Measurements from ENCODE around the gene IFT80.

Gene IFT80

DNA sequence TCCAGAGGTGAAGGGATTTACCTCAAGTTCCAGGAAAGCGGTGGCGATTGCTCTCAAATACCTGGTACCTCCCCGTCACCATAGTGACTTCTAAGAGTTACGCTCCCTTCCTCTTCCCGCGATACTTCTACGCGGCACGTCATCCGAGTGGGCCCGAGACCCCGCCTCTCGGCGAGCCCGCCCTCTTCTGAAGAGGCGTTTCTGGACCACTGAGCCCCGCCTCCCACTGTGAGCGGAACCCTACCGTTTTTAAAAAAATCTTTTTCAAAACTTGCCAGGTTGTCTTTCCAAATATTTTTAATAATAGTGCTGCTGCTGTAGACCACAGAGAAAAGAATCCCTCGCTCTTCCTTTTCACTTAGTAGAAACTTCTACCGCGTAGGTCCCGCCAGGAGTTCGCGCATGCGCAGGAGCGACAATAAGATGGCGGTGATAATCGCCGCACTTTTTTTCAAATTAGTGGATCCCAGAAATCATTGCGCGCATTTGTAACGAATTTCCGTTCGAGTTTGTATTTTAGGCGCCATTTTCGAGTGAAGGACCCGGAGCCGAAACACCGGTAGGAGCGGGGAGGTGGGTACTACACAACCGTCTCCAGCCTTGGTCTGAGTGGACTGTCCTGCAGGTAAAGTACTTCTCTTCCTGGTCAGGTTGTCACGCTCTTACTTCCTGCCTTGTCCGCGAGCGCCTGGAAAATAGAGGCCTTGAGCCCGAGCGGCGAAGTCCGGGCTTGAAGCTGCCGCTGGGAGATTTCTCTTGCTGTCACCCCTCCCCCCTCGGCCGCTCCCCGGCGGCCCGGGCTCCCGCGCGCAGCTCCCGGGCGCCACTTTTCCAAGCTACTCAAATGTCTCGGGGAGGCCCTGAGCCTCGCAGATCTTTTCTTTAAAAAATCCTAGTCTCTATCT is at the start of gene IFT80, which contains the start of gene SMC4:
TSS of gene IFT80 (minus strand) at position 101 of the 905 bp plus-strand sequence. CDS start 14,625 bp downstream, outside the sequence.
TSS of gene SMC4 (plus strand) at position 526 of the 905 bp plus-strand sequence. CDS start 1,177 bp downstream, outside the sequence.
- peak; percentile 97 for DNase-seq

DNA sequence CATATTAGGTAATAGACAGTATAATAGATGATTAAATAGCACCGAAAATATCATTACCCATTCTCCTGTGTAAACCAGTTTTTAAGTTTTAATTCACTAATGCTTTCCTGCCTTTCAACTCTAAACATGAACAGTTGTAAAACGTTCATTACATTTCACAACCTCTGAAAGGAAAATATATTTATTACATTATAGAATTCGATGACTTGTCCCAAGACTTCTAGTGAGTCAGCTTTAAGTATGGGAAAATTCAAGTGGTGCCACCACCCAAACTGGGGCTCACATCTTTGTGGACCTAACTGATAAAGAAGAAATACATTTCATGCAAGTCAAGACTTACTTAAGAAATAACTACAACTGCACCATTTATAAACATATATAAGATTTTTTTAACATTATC is 48.5 kb upstream of the IFT80 start:
- DNase-seq: no peak

DNA sequence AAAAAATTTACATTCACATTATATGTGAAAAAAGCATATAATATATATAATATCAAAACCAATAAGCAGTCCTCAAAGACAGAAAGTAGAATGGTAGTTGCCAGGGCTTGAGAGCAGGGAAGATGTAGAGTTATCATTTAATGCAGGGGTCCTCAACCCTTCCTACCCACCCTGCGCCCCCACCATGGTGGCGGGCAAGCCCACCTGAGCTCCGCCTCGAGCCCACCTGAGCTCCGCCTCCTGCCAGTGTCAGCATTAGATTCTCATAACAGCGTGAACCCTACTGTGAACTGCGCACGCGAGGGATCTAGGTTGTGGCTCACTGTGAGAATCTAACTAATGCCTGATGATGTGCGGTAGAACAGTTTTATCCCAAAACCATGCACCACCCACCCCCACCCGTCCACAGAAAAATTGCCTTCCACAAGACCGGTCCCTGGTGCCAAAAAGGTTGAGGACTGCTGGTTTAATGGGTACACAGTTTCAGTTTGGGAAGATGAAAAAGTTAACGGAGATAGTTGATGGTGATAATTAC is 47.6 kb upstream of the IFT80 start:
- no peak for DNase-seq

DNA sequence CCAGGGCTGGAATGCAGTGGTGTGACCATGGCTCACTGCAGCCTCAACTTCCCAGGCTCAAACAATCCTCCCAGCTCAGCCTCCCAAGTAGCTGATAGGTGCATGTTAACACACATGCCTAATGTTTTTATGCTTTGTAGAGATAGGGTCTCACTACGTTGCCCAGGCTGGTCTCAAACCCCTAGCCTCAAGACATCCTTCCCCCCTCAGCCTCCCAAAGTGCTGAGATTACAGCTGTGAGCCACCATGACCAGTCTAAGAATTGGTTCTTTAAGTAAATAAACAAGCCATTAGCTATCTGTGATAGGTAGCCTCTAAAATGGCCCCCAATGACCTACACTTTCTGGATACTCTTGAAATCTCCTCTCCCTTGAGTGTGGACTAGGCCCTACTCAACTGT is 46.8 kb upstream of the IFT80 start:
- DNase-seq: no peak

DNA sequence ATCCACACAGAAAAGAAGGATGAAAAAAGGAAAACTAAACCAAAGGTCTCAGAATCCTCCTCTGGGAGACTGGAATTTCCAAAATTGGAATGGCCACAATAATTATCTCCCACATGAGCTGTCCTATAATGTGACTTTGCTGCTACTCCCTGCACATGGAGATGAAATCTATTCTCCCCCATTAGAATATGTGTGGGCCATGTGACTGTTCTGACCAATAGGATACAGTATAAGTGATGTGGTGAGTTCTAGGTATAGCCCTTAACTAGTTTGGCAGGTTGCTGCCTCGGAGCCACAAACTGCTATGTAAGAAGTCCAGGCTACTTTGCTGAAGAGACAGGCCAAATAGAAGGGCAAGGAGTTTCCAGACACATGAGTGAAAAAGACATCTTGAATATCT is 45.4 kb upstream of the IFT80 start:
- peak; percentile 9 for DNase-seq

DNA sequence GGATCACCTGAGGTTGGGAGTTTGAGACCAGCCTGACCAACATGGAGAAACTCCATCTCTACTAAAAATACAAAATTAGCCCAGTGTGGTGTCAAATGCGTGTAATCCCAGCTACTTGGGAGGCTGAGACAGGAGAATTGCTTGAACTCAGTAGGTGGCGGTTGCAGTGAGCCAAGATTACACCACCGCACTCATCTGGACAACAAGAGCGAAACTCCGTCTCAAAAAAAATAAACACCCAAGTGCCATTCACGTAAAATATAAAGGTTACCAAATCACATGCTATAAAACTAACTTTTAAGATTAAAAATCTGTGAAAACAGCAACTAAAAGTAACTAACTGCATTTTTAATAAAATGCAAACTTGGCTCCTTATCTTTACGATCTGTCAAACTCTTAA is 41.7 kb upstream of the IFT80 start:
- no peak for DNase-seq

DNA sequence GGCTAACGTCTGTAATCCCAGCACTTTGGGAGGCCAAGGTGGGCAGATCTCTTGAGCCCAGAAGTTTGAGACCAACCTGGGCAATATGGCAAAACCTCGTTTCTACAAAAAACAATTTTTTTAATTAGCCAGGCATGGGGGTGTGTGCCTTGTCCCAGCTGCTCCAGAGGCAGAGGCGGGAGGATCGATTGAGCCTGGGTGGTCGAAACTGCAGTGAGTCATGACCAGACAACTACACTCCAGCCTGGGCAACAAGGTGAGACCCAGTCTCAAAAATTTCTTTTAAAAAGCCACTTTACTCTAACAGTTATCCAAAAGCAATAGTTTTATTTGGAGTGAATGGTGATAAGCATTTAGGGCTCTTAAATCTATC is 38.0 kb upstream of the IFT80 start:
- DNase-seq: no peak

DNA sequence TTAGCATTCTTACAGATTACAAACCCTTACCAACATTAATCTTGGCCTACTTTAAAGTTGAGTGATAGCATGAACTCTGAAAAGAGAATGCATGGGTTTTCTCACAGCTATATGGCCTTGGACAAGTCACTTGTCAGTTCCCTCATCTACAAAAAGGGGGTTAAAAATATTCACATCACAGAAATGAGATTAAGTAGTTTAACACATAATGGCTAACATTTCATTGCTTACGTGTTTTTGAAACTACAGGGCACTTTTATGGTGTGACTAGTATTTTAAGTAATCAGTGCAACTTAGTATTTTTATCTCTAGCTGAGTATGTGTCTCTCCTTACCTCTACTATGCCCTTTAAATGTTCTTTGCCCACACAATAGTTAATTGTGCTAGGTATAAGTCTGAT is 36.7 kb upstream of the IFT80 start:
- no peak for DNase-seq

DNA sequence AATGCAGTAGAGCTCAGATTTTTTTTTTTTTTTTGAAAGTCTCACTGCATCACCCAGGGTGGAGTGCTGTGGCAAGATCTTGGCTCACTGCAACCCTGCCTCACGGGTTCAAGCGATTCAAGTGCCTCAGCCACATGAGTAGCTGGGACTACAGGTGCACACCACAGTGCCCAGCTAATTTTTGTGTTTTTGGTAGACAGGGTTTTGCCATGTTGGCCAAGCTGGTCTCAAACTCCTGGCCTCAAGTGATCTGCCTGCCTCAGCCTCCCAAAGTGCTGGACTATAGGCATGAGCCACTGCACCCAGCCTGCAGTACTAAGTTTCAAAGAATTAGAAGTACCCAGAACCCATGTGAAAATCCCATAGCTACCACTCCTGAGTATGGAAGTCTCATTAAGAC is 36.1 kb upstream of the IFT80 start:
- DNase-seq: no peak

DNA sequence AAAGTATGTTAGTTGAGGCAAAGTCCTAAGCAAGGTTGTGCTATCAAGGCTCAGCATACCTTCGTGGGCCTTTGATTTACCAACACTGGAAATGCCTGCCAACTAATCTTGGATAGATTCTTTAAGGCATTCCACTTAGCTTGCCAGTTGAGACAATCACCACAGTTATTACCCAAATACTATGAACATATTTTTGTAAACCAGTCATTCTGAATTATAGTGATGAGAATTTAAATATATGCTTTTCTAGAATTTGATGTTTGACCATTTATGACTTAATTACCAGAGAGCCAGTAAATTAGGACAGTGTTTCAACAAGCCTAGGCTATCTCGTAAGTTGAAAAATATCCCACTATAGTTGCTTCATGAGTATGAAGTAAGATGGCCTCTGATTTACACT is 35.0 kb upstream of the IFT80 start:
- DNase-seq: no peak

DNA sequence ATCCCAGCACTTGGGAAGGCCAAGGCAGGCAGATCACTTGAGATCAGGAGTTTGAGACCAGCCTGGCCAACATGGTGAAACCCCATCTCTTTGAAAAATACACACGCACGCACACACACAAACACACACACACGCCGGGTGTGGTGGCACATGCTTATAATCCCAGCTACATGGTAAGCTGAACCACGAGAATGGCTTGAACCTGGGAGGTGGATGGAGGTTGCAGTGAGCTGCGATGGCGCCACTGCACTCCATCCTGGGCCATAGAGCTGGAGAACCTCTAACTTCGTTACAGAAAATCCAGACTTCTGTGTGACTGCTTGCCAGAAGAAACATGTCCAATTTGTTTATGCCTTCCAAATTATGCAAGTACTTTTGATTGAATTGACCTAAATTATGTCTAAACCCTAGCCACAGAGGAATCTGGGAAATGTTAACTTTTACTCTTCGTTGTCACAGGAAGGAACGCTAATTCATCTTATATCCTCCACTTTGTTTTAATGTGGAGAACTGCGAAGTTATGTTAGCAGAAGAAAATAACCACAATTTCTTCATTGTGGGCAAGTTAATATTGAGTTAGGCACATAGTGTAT is 28.9 kb upstream of the IFT80 start:
- no peak for DNase-seq

DNA sequence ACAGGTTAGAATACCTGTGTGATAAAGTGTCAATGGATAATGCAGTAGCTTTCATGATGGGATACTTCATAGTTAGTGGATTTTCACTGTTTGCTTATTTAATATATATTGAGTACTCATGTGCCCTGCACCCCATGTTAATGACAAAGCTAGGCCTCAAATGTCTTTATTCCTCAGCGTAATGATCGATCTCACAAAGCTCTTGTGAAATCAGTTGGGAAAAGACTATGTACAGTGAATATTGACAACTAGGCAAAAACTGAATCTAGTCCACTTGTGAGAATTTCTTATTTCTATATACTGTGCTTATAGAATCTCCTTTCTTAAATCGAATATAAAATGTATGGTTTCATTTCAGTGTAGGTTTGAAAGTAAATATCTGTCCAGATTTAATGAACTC is 18.3 kb upstream of the IFT80 start:
- no peak for DNase-seq

DNA sequence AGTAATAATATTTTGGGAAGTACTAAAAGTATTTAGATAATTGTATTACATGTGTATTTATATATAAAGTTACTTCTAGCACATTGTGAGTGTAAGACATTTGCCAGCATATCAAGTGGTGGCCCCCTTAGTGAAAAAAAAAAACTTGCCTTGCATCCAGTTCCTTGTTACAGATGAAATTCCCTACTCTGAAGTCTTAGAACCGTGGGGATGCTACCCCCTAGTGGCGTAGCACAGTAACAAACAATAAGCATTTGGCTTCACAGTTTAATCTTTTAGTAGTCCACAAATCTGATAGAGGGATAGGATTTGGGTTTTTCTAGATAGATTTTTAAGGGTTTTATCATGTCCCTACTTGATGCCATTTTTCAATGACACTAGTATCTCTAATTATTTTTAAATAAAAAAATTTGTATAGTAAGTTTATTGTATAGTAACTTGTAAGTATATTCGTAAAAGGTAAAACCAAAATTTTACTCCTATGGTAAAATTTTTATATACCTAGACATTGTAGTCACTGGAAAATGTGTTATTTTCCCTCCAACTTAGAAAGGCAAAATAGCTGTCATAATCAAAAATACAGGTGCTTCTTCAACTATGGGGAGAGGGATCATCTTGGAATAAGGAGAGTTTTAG is 14.7 kb upstream of the IFT80 start:
- DNase-seq: peak; percentile 76

DNA sequence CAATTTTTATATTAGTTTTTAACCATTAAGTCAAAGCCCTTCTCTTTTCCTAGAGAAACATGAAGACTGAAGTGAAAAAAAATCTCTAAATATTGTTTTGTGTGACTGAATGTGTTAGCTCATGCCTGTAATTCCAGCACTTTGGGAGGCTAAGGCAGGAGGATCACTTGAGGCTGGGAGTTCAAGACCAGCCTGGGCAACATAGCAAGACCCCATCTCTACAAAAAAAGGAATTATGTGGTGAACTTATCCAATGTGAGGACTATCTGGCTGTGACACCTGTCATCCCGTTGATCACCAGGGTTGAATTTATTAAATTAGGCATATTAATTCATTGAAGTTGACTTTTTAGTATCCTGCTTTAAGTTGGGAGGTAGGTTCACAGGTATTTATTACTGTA is 13.5 kb upstream of the IFT80 start:
- no peak for DNase-seq

DNA sequence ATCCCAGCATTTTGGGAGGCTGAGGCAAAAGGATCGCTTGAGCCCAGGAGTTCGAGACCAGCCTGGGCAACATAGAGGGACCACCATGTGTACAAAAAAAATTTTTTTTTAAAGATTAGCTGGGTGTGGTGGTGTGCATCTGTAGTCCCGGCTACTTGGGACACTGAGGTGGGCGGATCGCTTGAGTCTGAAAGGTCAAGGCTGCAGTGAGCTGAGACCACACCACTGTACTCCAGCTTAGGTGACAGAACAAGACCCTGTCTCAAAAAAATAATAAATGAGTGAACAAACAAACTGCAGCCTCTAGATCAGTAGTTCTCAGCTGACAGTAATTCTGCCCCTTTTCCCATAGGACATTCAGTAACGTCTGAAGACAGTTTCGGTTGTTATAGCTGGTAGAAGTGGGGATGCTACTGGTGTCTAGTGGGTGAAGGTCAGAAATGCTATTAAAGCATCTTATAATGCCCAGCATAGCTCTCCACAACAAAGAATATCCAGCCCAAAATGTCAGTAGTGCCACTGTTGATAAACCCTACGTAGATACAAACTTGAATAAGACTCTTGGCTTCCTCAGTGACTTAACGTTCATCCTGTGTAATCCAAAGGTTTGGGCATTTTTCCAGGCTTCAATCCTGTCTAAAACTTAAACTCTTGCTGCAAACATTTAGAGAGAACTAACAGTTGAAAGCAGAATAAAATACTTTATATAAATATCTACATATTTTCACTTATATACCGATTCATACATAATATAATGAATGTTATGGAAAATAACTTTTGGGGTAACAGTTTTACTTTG is 11.0 kb upstream of the IFT80 start:
- no peak for DNase-seq

DNA sequence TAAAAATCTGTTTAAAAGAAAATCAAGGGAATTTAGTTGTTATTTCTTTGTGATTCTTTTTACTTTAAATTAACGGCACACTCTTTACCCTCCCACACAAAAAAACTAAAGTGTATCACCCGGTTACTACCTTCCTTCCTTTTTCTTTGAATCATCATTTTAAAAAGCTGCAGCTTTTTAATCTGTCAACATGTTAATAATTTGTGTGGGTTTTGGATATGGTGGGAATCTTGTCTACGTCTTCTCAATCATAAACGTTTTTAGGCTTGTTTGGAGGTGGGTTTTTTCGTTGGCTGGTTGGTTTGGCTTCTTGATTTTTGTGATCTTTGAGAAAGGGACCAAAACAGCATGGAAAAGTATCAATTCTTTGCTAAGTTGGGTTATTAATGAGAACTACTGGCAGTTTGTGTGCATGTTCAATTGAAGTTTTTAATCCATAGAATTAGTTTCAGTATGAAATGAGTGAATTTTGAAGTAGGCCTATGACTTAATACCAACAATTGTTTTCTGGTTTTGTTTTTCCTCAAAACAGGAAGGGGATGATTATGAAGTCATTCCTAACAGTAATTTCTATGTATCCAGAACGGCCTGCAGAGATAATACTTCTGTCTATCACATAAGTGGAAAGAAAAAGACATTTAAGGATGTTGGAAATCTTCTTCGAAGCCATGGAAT is 4.9 kb upstream of the IFT80 start:
- DNase-seq: no peak

DNA sequence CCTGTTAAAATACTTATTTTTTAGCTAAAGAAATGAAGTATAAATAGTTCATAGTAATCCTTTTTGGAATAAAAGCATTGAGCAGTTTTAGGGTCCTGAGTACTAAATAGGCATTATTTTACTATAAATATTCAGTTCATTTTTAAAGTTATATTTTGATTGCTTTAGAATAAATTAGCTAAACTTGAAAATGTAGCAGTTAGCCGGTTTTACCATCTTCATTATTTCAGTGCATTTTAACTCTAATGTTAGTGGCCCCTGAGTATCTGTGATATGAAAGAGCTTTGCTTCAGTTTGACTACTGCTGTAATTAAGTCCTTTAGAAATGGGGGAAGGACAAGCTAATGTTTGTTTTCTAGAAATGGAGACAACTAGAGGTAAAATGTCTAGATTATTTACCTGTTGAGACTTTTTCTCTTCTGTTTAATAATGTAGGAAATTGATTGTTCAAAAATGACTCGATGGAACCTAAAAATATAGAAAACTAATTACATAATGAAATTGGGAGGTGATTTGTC is 4.1 kb upstream of the IFT80 start:
- DNase-seq: no peak

DNA sequence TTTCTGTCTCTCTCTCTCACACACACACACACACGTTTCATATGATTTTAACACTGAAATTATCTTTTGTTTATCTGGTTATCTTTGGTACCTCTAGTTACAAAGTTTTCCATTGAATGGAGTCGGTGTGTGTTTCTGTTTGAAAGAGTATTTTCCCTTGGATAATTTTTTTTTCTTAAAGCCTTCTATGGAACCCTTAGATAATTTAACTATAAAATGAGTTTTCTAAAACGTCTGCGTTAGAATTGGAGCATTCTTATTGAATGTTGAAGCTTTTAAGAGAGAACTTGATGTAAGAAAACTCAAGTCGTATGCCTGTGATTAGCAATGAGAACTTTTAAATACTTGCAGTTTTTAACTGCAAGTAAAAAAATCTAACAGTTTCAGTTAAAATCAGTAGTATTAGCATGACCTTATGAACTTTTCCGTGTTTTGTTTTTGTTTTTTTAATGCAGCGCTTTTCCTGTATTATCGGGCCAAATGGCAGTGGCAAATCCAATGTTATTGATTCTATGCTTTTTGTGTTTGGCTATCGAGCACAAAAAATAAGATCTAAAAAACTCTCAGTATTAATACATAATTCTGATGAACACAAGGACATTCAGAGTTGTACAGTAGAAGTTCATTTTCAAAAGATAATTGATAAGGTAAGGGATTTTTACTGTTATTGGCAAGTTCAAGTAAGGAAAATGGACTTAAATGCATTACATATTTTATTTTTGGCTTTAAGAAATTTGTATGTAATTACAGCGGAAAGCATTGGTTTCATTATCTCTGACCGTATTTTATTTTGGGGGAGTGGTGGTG is 3.4 kb upstream of the IFT80 start:
- DNase-seq: no peak

DNA sequence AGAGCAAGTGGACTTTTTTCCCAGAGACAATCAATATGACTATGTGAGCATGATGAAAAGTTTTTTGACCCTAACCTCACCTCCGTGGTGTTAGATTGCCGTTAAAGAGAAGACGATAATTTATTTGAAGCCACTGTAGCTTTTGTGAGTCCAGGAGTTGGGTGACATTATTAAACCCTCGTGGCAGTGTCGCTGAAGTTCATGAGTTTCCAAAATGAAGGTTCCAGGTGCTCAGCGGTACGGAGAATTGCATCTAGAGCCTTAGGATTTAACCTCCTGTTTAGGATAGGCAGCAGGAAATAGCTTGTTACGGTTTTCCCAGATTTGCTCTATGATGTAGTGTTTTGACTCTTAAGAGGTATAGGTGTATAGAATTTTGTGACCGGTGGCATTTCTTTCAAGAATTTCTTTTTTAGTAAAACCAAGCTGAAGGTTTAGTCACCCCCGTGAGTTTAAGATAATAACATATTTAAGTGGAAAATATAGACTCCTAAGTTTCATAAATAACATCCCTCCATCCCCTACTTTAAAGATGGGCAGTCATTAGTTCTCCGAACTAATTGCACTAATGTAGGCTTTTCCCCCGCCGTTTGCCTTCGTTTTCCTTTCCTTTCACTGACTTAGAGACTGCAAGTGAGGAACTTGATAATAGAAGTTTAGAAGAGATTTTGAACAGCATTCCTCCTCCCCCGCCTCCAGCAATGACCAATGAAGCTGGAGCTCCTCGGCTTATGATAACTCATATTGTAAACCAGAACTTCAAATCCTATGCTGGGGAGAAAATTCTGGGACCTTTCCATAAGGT is 2.5 kb upstream of the IFT80 start:
- no peak for DNase-seq

DNA sequence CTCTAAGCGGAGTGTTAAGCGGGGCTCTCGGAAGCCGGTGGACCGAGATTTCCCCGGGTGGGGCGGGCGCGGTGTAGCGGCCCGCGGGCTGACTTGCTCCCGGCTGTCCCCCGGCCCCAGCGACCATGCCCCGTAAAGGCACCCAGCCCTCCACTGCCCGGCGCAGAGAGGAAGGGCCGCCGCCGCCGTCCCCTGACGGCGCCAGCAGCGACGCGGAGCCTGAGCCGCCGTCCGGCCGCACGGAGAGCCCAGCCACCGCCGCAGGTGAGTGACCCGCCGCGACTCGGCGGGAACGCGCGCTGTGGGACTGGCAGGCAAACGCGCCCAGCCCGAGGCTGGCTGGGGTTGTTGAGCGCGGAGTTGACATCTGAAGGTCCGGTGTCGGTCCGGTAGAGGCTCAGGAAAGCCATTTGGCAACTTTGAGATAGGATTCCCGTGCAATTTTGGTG is 1.7 kb upstream of the IFT80 start:
- no peak for DNase-seq

All from CD4-positive, alpha-beta T cell treated with Interleukin-12 subunit alpha and Interleukin-12 subunit beta, for 1 hour (primary cell).